NCI-H774 (cell line): Measurements from ENCODE around the gene PCSK2.

Source experiments
- DNase-seq: peaks from one replicate; lab custom pipeline; 2025; lab: John Stamatoyannopoulos, UW

PCSK2 gene

GRCh38 chr20:17480696-17481095, 253.9 kb downstream of the PCSK2 start:
- no peak for DNase-seq

GRCh38 chr20:17481661-17482060, 254.8 kb downstream of the PCSK2 start:
- no peak for DNase-seq

GRCh38 chr20:17482536-17482935, 255.7 kb downstream of the PCSK2 start:
- no peak for DNase-seq

GRCh38 chr20:17485017-17485416, 258.2 kb downstream of the PCSK2 start:
- DNase-seq: no peak

- DNase-seq: no peak
These were observed 262.2 kb downstream of the PCSK2 start for GRCh38 chr20:17488916-17489600.

- DNase-seq: no peak
These were observed 263.7 kb downstream of the PCSK2 start for GRCh38 chr20:17490501-17490900.

GRCh38 chr20:17491041-17491440, 264.2 kb downstream of the PCSK2 start:
- DNase-seq: no peak

- no peak for DNase-seq
These were observed 264.6 kb downstream of the PCSK2 start for GRCh38 chr20:17491488-17491887.

GRCh38 chr20:17493173-17493572, 266.3 kb downstream of the PCSK2 start:
- no peak for DNase-seq

GRCh38 chr20:17494201-17494600, 267.4 kb downstream of the PCSK2 start:
- no peak for DNase-seq

GRCh38 chr20:17495826-17496225, 269.0 kb downstream of the PCSK2 start:
- DNase-seq: no peak

- DNase-seq: no peak
These were observed 271.2 kb downstream of the PCSK2 start for GRCh38 chr20:17497821-17498580.

- DNase-seq: no peak
These were observed 271.8 kb downstream of the PCSK2 start for GRCh38 chr20:17498641-17499040.

- DNase-seq: no peak
These were observed 272.2 kb downstream of the PCSK2 start for GRCh38 chr20:17499041-17499440.

- DNase-seq: no peak
These were observed 273.4 kb downstream of the PCSK2 start for GRCh38 chr20:17500271-17500670.

- no peak for DNase-seq
These were observed 274.0 kb downstream of the PCSK2 start for GRCh38 chr20:17500826-17501225.

- no peak for DNase-seq
These were observed 274.9 kb downstream of the PCSK2 start for GRCh38 chr20:17501701-17502100.

- no peak for DNase-seq
These were observed 275.3 kb downstream of the PCSK2 start for GRCh38 chr20:17502105-17502504.

GRCh38 chr20:17503301-17504065, 276.6 kb downstream of the PCSK2 start:
- no peak for DNase-seq

- no peak for DNase-seq
These were observed 277.4 kb downstream of the PCSK2 start for GRCh38 chr20:17504066-17504897.

- peak; percentile 41 for DNase-seq
These were observed 278.2 kb downstream of the PCSK2 start for GRCh38 chr20:17504898-17505635.
